HCT116 (cell line): Measurements from ENCODE around the gene WNT9A. TPM values are rescaled to one million over a fixed set of nuclear protein-coding genes. Genes with fewer than 3 reads are reported as not detected.

Experiments used
- ATAC-seq: fragments of 200-7000 bp; cut with Tn5 transposase; 2 replicates; pipeline ENCODE4 v1.9.1; 2020; ENCODE audit warnings: mild to moderate bottlenecking, moderate library complexity
- BruUV-seq: library from RNA; stranded (reverse); fragments of 400-500 nt; replicated peaks from 2 replicates; lab custom pipeline; 2021; lab: Mats Ljungman, UMichigan
- CTCF ChIA-PET: fragments of 300-600 bp; sonication (Branson Sonifier 250); formaldehyde crosslinking; loops from one replicate; lab custom pipeline; 2021; ENCODE audit warnings: antibody characterized with exemption; lab: Charles Lee
- POLR2A ChIA-PET: fragments of 300-600, 350-600 bp; sonication (Branson Sonifier 250); formaldehyde crosslinking; loops from one replicate; lab custom pipeline; 2021; ENCODE audit warnings: antibody characterized with exemption; lab: Charles Lee
- RAD21 ChIA-PET, 2 experiments: fragments of 300-600 bp; sonication (Branson Sonifier 250); formaldehyde crosslinking; loops; one replicate each; lab custom pipeline; 2023; ENCODE audit warnings: low total read pairs in 2 of 2; ENCODE audit not compliant: uncharacterized antibody in 2 of 2, unreplicated experiment in 2 of 2, low non-redundant PET in 1 of 2; lab: Charles Lee
- DNase-seq: peaks from one replicate; pipeline ENCODE4 v3.0.0-alpha.2; 2010; ENCODE audit warnings: low read depth, low spot score
- H2AFZ ChIP-seq: fragments of 200-600 bp; shearing (Covaris generic), sonication (generic); 2 replicates; pipeline ENCODE4 v1.6.1; 2017; ENCODE audit warnings: low read depth, mixed run types, mixed read lengths, antibody characterized with exemption, low read length; ENCODE audit not compliant: poor library complexity, severe bottlenecking
- H3K27ac ChIP-seq: 2 replicates; pipeline ENCODE4 v1.5.1; 2012; ENCODE audit warnings: low read depth, low read length
- H3K27me3 ChIP-seq: fragments of 200-600 bp; sonication (generic); 2 replicates; pipeline ENCODE4 v1.6.1; 2016; ENCODE audit warnings: mixed run types, low read length, mixed read lengths; ENCODE audit not compliant: insufficient read depth
- H3K36me3 ChIP-seq, 2 experiments: fragments of 200-500 bp in 1 of 2; fragments of 200-600 bp in 1 of 2; sonication (Bioruptor generic) in 1 of 2; sonication (generic) in 1 of 2; 2 replicates each; pipeline versions ENCODE4 v1.5.1 to v1.6.1; 2014 to 2016; ENCODE audit warnings: low read length in 2 of 2, inconsistent platforms in 1 of 2, mixed read lengths in 1 of 2, mixed run types in 1 of 2; ENCODE audit not compliant: insufficient read depth in 2 of 2, control insufficient read depth in 1 of 2
- H3K4me1 ChIP-seq, 2 experiments: fragments of 200-600 bp in 1 of 2; sonication (generic) in 1 of 2; 2 replicates each; pipeline versions ENCODE4 v1.5.1 to v1.6.1; 2012 to 2017; ENCODE audit warnings: low read length in 2 of 2, inconsistent platforms in 1 of 2, mild to moderate bottlenecking in 1 of 2, mixed read lengths in 1 of 2, mixed run types in 1 of 2, moderate library complexity in 1 of 2; ENCODE audit not compliant: insufficient read depth in 2 of 2, control insufficient read depth in 1 of 2
- H3K4me2 ChIP-seq: fragments of 200-600 bp; sonication (generic); 2 replicates; pipeline ENCODE4 v1.6.1; 2017; ENCODE audit warnings: mixed run types, low read length, mixed read lengths
- H3K4me3 ChIP-seq, 2 experiments: fragments of 200-600 bp in 1 of 2; sonication (generic) in 1 of 2; replicated peaks in 1 of 2; 2 replicates each; pipeline ENCODE4 v1.5.1; 2011 to 2016; ENCODE audit warnings: low read length in 2 of 2, control low read depth in 1 of 2, low read depth in 1 of 2, mild to moderate bottlenecking in 1 of 2, mixed read lengths in 1 of 2, mixed run types in 1 of 2
- H3K79me2 ChIP-seq: fragments of 200-600 bp; sonication (generic); 2 replicates; pipeline ENCODE4 v1.6.1; 2017; ENCODE audit warnings: mild to moderate bottlenecking, mixed run types, low read length, moderate library complexity, mixed read lengths; ENCODE audit not compliant: insufficient read depth
- H3K9ac ChIP-seq: fragments of 200-600 bp; sonication (generic); 2 replicates; pipeline ENCODE4 v1.6.1; 2016; ENCODE audit warnings: low read length, mixed read lengths
- H3K9me2 ChIP-seq: fragments of 200-600 bp; sonication (generic), shearing (Covaris generic); 2 replicates; pipeline ENCODE4 v1.6.1; 2017; ENCODE audit warnings: mixed run types, mild to moderate bottlenecking, moderate library complexity; ENCODE audit not compliant: insufficient read depth
- H3K9me3 ChIP-seq, 2 experiments: fragments of 200-500 bp in 1 of 2; fragments of 200-600 bp in 1 of 2; sonication (Bioruptor generic) in 1 of 2; sonication (generic) in 1 of 2; 2 replicates each; pipeline ENCODE4 v1.6.1; 2014 to 2017; ENCODE audit warnings: low read length in 2 of 2, mixed read lengths in 2 of 2, inconsistent platforms in 1 of 2, low read depth in 1 of 2, mild to moderate bottlenecking in 1 of 2, mixed run types in 1 of 2, moderate library complexity in 1 of 2; ENCODE audit not compliant: control insufficient read depth in 1 of 2, insufficient read depth in 1 of 2
- H4K20me1 ChIP-seq: fragments of 200-600 bp; sonication (generic), shearing (Covaris generic); 2 replicates; pipeline ENCODE4 v1.6.1; 2017; ENCODE audit warnings: mixed run types, mild to moderate bottlenecking, moderate library complexity; ENCODE audit not compliant: insufficient read depth
- CBX3 ChIP-seq: IDR thresholded peaks from 2 replicates; pipeline ENCODE4 v1.6.1; 2012; ENCODE audit warnings: low read depth
- CEBPB ChIP-seq: IDR thresholded peaks from 2 replicates; pipeline ENCODE4 v1.6.1; 2012; ENCODE audit warnings: low read depth
- EGR1 ChIP-seq: IDR thresholded peaks from 2 replicates; pipeline ENCODE4 v1.6.1; 2012; ENCODE audit warnings: low read depth
- ELF1 ChIP-seq: IDR thresholded peaks from 2 replicates; pipeline ENCODE4 v1.6.1; 2012; ENCODE audit warnings: low read depth, borderline replicate concordance
- EZH2 ChIP-seq: fragments of 200-600 bp; sonication (generic); IDR thresholded peaks from 2 replicates; pipeline ENCODE4 v1.6.1; 2017; ENCODE audit warnings: antibody characterized with exemption, mixed run types
- EZH2phosphoT487 ChIP-seq: fragments of 200-600 bp; IDR thresholded peaks from 2 replicates; pipeline ENCODE4 v1.6.1; 2018; ENCODE audit warnings: antibody characterized with exemption, borderline replicate concordance
- JUND ChIP-seq: IDR thresholded peaks from 2 replicates; pipeline ENCODE4 v1.6.1; 2012
- POLR2A ChIP-seq: IDR thresholded peaks from 2 replicates; pipeline ENCODE4 v1.7.0; 2011; ENCODE audit warnings: borderline replicate concordance; ENCODE audit not compliant: insufficient read depth, insufficient read length; ENCODE audit errors: extremely low read depth
- RAD21 ChIP-seq: IDR thresholded peaks from 2 replicates; pipeline ENCODE4 v1.6.1; 2012; ENCODE audit warnings: low read depth, mild to moderate bottlenecking
- SIN3A ChIP-seq: IDR thresholded peaks from 2 replicates; pipeline ENCODE4 v1.6.1; 2012; ENCODE audit warnings: low read depth
- SP1 ChIP-seq: IDR thresholded peaks from 2 replicates; pipeline ENCODE4 v1.6.1; 2012; ENCODE audit warnings: low read depth
- SRF ChIP-seq: IDR thresholded peaks from 2 replicates; pipeline ENCODE4 v1.6.1; 2012; ENCODE audit warnings: low read depth
- YY1 ChIP-seq: IDR thresholded peaks from 2 replicates; pipeline ENCODE4 v1.6.1; 2011; ENCODE audit warnings: low read length, low read depth, moderate library complexity, mild to moderate bottlenecking; ENCODE audit not compliant: insufficient replicate concordance; ENCODE audit errors: extremely low read depth
- ZNF274 ChIP-seq: fragments of 200-500 bp; sonication (Bioruptor generic); IDR thresholded peaks from 2 replicates; pipeline ENCODE4 v1.6.1; 2014; ENCODE audit warnings: mild to moderate bottlenecking, low read depth, low read length, inconsistent platforms
- intact Hi-C: fragments of 100-400 bp; cut with micrococcal nuclease; formaldehyde crosslinking; loops from 2 replicates; pipeline ENCODE4 v1.10.0; 2022
- total RNA-seq: library from RNA; stranded (reverse); gene quantifications from one replicate; pipeline ENCODE4 v1.2.1, GENCODE V29; 2021; ENCODE audit not compliant: unreplicated experiment
- TF ChIP-seq, protein P1 (sequence below): IDR thresholded peaks from 2 replicates; pipeline ENCODE4 v1.6.1; 2012
- TF ChIP-seq, protein P2 (sequence below): IDR thresholded peaks from 2 replicates; pipeline ENCODE4 v1.6.1; 2012; ENCODE audit warnings: low read depth
- TF ChIP-seq, protein P3 (sequence below): IDR thresholded peaks from 2 replicates; pipeline ENCODE4 v1.6.1; 2011; ENCODE audit warnings: mild to moderate bottlenecking, low read length, moderate library complexity; ENCODE audit not compliant: insufficient replicate concordance; ENCODE audit errors: extremely low read depth
- TF ChIP-seq, protein P4 (sequence below), 3 experiments: fragments of 200-600 bp in 1 of 3; sonication (generic) in 1 of 3; IDR thresholded peaks in 2 of 3; conservative IDR thresholded peaks in 1 of 3; 2 replicates each; pipeline ENCODE4 v1.5.1; 2012 to 2017; ENCODE audit warnings: low read depth in 2 of 3, low read length in 2 of 3, antibody characterized with exemption in 1 of 3, borderline replicate concordance in 1 of 3, control low read depth in 1 of 3, mild to moderate bottlenecking in 1 of 3, mixed read lengths in 1 of 3, mixed run types in 1 of 3, moderate library complexity in 1 of 3; ENCODE audit not compliant: insufficient read depth in 1 of 3

The WNT9A gene
- total RNA-seq, 1 experiment from 2014 or later = 5.6 TPM

DNA sequence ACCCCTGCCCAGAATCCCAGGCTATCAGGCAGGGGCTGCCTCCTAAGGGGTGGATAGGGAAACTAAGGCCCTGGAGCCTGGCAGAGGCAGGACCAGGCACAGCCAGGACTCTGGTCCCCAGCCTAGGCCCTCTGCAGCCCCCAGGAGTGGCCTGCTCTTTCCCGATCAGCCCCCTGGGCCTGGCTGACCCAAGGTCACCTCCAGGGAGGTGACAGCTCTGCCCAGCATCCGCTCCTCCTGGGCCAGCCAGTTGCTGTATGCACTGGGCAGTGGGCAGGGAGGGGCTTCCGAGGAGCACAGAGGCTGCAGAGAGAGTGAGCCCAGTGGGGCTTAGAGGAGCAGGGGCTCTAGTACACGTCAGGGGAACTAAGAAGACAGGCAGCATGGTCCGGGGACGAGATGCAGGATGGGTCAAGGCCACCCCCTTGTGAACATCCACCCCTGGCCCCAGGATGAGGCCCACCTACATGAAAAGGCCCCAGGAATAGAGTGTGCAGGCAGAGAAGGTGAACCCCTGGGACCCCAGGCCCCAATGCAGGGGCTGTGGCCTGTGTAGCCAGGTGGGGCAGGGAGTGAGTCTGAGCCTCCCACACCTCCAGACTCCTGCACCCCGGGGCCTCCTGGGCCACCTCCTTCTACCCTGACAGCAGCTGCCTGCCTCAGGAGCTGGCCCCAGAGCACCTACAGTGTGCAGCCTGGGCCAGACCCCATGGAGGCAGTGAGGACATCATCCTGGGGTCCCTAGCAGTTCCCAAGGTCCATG is 32.8 kb downstream of the WNT9A start:
- Histone ChIP-seq H3K27me3 (no peaks in the 10 kb centered on the region), H3K9ac (no peak overlapping the region), H3K4me2 (no peak overlapping the region), H3K4me3 (no peak overlapping the region), H4K20me1 (no peaks in the 10 kb centered on the region), H3K79me2 (no peaks in the 10 kb centered on the region), H3K27ac (no peak overlapping the region), H2AFZ (no peak overlapping the region), H3K36me3 (no peaks in the 10 kb centered on the region), H3K4me1 (peaks cover 16 to 18% of the 10 kb centered on the region in 2 experiments), H3K9me2 (no peaks in the 10 kb centered on the region), H3K9me3 (no peaks in the 10 kb centered on the region)
- ChIA-PET CTCF (no interaction called here), POLR2A (no interaction called here), RAD21 (no interaction called here)
- ATAC-seq = no peak
- BruUV-seq = no TSS peak
- TF ChIP-seq ZNF274 (no peak), ELF1 (no peak), SRF (no peak), CEBPB (no peak), EZH2 (no peak), SIN3A (no peak), CBX3 (no peak), RAD21 (no peak), EZH2phosphoT487 (no peak), POLR2A (no peak), YY1 (no peak), EGR1 (no peak), JUND (no peak), SP1 (no peak)
- TF ChIP-seq, protein P1, sequence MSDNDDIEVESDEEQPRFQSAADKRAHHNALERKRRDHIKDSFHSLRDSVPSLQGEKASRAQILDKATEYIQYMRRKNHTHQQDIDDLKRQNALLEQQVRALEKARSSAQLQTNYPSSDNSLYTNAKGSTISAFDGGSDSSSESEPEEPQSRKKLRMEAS = no peak
- TF ChIP-seq, protein P2, sequence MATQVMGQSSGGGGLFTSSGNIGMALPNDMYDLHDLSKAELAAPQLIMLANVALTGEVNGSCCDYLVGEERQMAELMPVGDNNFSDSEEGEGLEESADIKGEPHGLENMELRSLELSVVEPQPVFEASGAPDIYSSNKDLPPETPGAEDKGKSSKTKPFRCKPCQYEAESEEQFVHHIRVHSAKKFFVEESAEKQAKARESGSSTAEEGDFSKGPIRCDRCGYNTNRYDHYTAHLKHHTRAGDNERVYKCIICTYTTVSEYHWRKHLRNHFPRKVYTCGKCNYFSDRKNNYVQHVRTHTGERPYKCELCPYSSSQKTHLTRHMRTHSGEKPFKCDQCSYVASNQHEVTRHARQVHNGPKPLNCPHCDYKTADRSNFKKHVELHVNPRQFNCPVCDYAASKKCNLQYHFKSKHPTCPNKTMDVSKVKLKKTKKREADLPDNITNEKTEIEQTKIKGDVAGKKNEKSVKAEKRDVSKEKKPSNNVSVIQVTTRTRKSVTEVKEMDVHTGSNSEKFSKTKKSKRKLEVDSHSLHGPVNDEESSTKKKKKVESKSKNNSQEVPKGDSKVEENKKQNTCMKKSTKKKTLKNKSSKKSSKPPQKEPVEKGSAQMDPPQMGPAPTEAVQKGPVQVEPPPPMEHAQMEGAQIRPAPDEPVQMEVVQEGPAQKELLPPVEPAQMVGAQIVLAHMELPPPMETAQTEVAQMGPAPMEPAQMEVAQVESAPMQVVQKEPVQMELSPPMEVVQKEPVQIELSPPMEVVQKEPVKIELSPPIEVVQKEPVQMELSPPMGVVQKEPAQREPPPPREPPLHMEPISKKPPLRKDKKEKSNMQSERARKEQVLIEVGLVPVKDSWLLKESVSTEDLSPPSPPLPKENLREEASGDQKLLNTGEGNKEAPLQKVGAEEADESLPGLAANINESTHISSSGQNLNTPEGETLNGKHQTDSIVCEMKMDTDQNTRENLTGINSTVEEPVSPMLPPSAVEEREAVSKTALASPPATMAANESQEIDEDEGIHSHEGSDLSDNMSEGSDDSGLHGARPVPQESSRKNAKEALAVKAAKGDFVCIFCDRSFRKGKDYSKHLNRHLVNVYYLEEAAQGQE = no peak
- TF ChIP-seq, protein P3, sequence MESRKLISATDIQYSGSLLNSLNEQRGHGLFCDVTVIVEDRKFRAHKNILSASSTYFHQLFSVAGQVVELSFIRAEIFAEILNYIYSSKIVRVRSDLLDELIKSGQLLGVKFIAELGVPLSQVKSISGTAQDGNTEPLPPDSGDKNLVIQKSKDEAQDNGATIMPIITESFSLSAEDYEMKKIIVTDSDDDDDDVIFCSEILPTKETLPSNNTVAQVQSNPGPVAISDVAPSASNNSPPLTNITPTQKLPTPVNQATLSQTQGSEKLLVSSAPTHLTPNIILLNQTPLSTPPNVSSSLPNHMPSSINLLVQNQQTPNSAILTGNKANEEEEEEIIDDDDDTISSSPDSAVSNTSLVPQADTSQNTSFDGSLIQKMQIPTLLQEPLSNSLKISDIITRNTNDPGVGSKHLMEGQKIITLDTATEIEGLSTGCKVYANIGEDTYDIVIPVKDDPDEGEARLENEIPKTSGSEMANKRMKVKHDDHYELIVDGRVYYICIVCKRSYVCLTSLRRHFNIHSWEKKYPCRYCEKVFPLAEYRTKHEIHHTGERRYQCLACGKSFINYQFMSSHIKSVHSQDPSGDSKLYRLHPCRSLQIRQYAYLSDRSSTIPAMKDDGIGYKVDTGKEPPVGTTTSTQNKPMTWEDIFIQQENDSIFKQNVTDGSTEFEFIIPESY = no peak
- TF ChIP-seq, protein P4, sequence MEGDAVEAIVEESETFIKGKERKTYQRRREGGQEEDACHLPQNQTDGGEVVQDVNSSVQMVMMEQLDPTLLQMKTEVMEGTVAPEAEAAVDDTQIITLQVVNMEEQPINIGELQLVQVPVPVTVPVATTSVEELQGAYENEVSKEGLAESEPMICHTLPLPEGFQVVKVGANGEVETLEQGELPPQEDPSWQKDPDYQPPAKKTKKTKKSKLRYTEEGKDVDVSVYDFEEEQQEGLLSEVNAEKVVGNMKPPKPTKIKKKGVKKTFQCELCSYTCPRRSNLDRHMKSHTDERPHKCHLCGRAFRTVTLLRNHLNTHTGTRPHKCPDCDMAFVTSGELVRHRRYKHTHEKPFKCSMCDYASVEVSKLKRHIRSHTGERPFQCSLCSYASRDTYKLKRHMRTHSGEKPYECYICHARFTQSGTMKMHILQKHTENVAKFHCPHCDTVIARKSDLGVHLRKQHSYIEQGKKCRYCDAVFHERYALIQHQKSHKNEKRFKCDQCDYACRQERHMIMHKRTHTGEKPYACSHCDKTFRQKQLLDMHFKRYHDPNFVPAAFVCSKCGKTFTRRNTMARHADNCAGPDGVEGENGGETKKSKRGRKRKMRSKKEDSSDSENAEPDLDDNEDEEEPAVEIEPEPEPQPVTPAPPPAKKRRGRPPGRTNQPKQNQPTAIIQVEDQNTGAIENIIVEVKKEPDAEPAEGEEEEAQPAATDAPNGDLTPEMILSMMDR (IDR thresholded peaks at IDR 0.05 in 2 of 3, conservative IDR thresholded peaks at IDR 0.05 in 1 of 3; ENCODE audit: borderline replicate concordance in 1 of 3, insufficient read depth in 1 of 3, low read depth in 2 of 3, low read length in 2 of 3) = no peak
- intact Hi-C loops = no loop called here
- DNase-seq = no peak
